GM04503 (cell line): ENCODE results near the gene TCHH.
"Not testable (repeated sequence)": the region's sequence is repeated elsewhere in the genome, so short reads cannot be mapped to it uniquely, and the experiment has no call there.

Experiments used
- DNase-seq: peaks from one replicate; pipeline ENCODE4 v3.0.0-alpha.2; 2012; ENCODE audit warnings: low read depth

TCHH gene

GRCh38 chr1:152112101-152112884 is 3.0 kb downstream of the TCHH start:
- DNase-seq = no peak

- DNase-seq = no peak
Observed at GRCh38 chr1:152111515-152111968, 3.7 kb downstream of the TCHH start.

- no peak for DNase-seq
Observed at GRCh38 chr1:152110860-152111514, 4.3 kb downstream of the TCHH start.

- DNase-seq = no peak
Observed at GRCh38 chr1:152110365-152110859, 4.8 kb downstream of the TCHH start.

GRCh38 chr1:152109998-152110294 is 5.3 kb downstream of the TCHH start:
- no peak for DNase-seq

- DNase-seq = no peak
Observed at GRCh38 chr1:152109231-152109997, 5.8 kb downstream of the TCHH start.

- DNase-seq = no peak
Observed at GRCh38 chr1:152108882-152109222, 6.4 kb downstream of the TCHH start.

- no peak for DNase-seq
Observed at GRCh38 chr1:152107984-152108881, 7.0 kb downstream of the TCHH start.

GRCh38 chr1:152107031-152107983 is 7.9 kb downstream of the TCHH start:
- no peak for DNase-seq

- no peak for DNase-seq
Observed at GRCh38 chr1:152104854-152105253, 10.4 kb downstream of the TCHH start.

GRCh38 chr1:152096931-152097330 is 18.3 kb downstream of the TCHH start:
- no peak for DNase-seq

GRCh38 chr1:152089014-152089674 is 26.1 kb downstream of the TCHH start, which contains the start of gene TCHHL1:
Gene TCHHL1, minus strand, starts transcription at chr1:152089064. Its CDS starts 921 bp downstream, at chr1:152088143.
- no peak for DNase-seq

- no peak for DNase-seq
Observed at GRCh38 chr1:152086760-152087159, 28.5 kb downstream of the TCHH start.

- DNase-seq = no peak
Observed at GRCh38 chr1:152084853-152085252, 30.4 kb downstream of the TCHH start.

- not testable (repeated sequence) for DNase-seq
Observed at GRCh38 chr1:152081026-152081425, 34.2 kb downstream of the TCHH start.

GRCh38 chr1:152080494-152080893 is 34.8 kb downstream of the TCHH start:
- not testable (repeated sequence) for DNase-seq

- DNase-seq = no peak
Observed at GRCh38 chr1:152078831-152079441, 36.3 kb downstream of the TCHH start.

GRCh38 chr1:152072311-152072710 is 42.9 kb downstream of the TCHH start:
- no peak for DNase-seq

- no peak for DNase-seq
Observed at GRCh38 chr1:152071123-152071522, 44.1 kb downstream of the TCHH start.

- DNase-seq = no peak
Observed at GRCh38 chr1:152067929-152068328, 47.3 kb downstream of the TCHH start.
